CD4-positive, alpha-beta T cell (primary cell): ENCODE data around the gene SLC5A11. TPM values are rescaled to one million over a fixed set of nuclear protein-coding genes. Genes with fewer than 3 reads are reported as not detected.

Source experiments
- ATAC-seq: fragments of 200-7000 bp; cut with Tn5 transposase; one replicate; pipeline ENCODE4 v1.10.0; 2022; ENCODE audit warnings: mild to moderate bottlenecking; ENCODE audit not compliant: poor library complexity
- CTCF ChIA-PET: fragments of 350-600 bp; sonication (Branson Sonifier 250); formaldehyde crosslinking; loops from one replicate; lab custom pipeline; 2021; ENCODE audit warnings: antibody characterized with exemption, inconsistent platforms; lab: Charles Lee
- POLR2A ChIA-PET: fragments of 350-600 bp; sonication (Branson Sonifier 250); formaldehyde crosslinking; loops from one replicate; lab custom pipeline; 2021; ENCODE audit warnings: antibody characterized with exemption, inconsistent platforms; lab: Charles Lee
- DNase-seq, 14 experiments: peaks; one replicate each; pipeline ENCODE4 v3.0.0-alpha.2; 2013 to 2020; ENCODE audit warnings: mixed read lengths in 2 of 14
- H3K27ac ChIP-seq, 2 donors: one replicate each; pipeline versions ENCODE4 v1.5.1 to v1.7.0; 2013; ENCODE audit warnings: low read length in 2 of 2, low read depth in 1 of 2, mild to moderate bottlenecking in 1 of 2
- H3K27me3 ChIP-seq, 2 experiments: 1 replicate in 1 of 2; 2 replicates in 1 of 2; pipeline versions ENCODE4 v1.6.1 to v1.7.0; 2013; ENCODE audit warnings: low read length in 2 of 2, control low read depth in 1 of 2, mild to moderate bottlenecking in 1 of 2, moderate library complexity in 1 of 2; ENCODE audit not compliant: insufficient read depth in 2 of 2, control insufficient read depth in 1 of 2
- H3K36me3 ChIP-seq: one replicate; pipeline ENCODE4 v1.6.1; 2013; ENCODE audit warnings: low read length, control low read depth; ENCODE audit not compliant: insufficient read depth
- H3K4me1 ChIP-seq: one replicate; pipeline ENCODE4 v1.6.1; 2013; ENCODE audit warnings: low read length, control low read depth; ENCODE audit not compliant: insufficient read depth
- H3K4me3 ChIP-seq: one replicate; pipeline ENCODE4 v1.5.1; 2013; ENCODE audit warnings: mild to moderate bottlenecking, low read length, moderate library complexity
- H3K9me3 ChIP-seq, 2 experiments: 1 replicate in 1 of 2; 2 replicates in 1 of 2; pipeline versions ENCODE4 v1.6.1 to v1.7.0; 2013; ENCODE audit warnings: low read length in 2 of 2, mild to moderate bottlenecking in 2 of 2, control low read depth in 1 of 2, moderate library complexity in 1 of 2; ENCODE audit not compliant: control insufficient read depth in 1 of 2, insufficient read depth in 1 of 2
- H3K27ac Mint-ChIP-seq: one replicate; pipeline ENCODE4 v1.8.0; 2020; ENCODE audit warnings: mixed read lengths
- H3K27me3 Mint-ChIP-seq: one replicate; pipeline ENCODE4 v1.8.0; 2021; ENCODE audit warnings: mixed read lengths
- H3K36me3 Mint-ChIP-seq: one replicate; pipeline ENCODE4 v1.8.0; 2021; ENCODE audit warnings: low read depth, mixed read lengths
- H3K4me1 Mint-ChIP-seq: one replicate; pipeline ENCODE4 v1.8.0; 2021; ENCODE audit warnings: low read depth, mixed read lengths
- H3K4me3 Mint-ChIP-seq: one replicate; pipeline ENCODE4 v1.8.0; 2020; ENCODE audit warnings: mild to moderate bottlenecking, mixed read lengths
- H3K9me3 Mint-ChIP-seq: one replicate; pipeline ENCODE4 v1.8.0; 2020; ENCODE audit warnings: mixed read lengths
- intact Hi-C, 2 experiments: fragments of 100-400 bp; cut with DNase I in 1 of 2; cut with micrococcal nuclease in 1 of 2; formaldehyde crosslinking; loops; one replicate each; pipeline versions ENCODE4 v1.15.1 to v1.9.0; 2023 to 2025; cut with DNase I, micrococcal nuclease
- total RNA-seq, 174 experiments: library from RNA in 2 of 174; stranded (reverse) in 2 of 174; gene quantifications; one replicate each; pipeline ENCODE4 v1.2.3 and lab custom pipeline; 2021 to 2026
- TF ChIP-seq, protein P1 (sequence below): fragments of 200-600 bp; IDR thresholded peaks from one replicate; pipeline ENCODE4 v1.8.0; 2022; ENCODE audit warnings: antibody characterized with exemption, mild to moderate bottlenecking

The SLC5A11 gene
- total RNA-seq, 2 experiments from 2014 or later = 0.11 to 0.44 TPM

GRCh38 chr16:24838554-24839266, 7.1 kb upstream of the SLC5A11 start:
- no peak overlapping the region for H3K4me3 Mint-ChIP-seq
- TF ChIP-seq, protein P1, sequence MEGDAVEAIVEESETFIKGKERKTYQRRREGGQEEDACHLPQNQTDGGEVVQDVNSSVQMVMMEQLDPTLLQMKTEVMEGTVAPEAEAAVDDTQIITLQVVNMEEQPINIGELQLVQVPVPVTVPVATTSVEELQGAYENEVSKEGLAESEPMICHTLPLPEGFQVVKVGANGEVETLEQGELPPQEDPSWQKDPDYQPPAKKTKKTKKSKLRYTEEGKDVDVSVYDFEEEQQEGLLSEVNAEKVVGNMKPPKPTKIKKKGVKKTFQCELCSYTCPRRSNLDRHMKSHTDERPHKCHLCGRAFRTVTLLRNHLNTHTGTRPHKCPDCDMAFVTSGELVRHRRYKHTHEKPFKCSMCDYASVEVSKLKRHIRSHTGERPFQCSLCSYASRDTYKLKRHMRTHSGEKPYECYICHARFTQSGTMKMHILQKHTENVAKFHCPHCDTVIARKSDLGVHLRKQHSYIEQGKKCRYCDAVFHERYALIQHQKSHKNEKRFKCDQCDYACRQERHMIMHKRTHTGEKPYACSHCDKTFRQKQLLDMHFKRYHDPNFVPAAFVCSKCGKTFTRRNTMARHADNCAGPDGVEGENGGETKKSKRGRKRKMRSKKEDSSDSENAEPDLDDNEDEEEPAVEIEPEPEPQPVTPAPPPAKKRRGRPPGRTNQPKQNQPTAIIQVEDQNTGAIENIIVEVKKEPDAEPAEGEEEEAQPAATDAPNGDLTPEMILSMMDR = no peak
- intact Hi-C loops = no loop called here
- no peaks in the 10 kb centered on the region for H3K4me1 Mint-ChIP-seq
- H3K9me3 Mint-ChIP-seq = no peaks in the 10 kb centered on the region
- H3K36me3 Mint-ChIP-seq = peaks cover 6% of the 10 kb centered on the region
- no peaks in the 10 kb centered on the region for H3K27me3 Mint-ChIP-seq
- ATAC-seq (no peak), DNase-seq (no peak)
- ChIA-PET POLR2A (no interaction called here), CTCF (no interaction called here)
- Histone ChIP-seq H3K4me1 (no peaks in the 10 kb centered on the region), H3K36me3 (no peaks in the 10 kb centered on the region), H3K27me3 (no peaks in the 10 kb centered on the region), H3K4me3 (no peak overlapping the region), H3K9me3 (no peaks in the 10 kb centered on the region), H3K27ac (no peak overlapping the region)
- H3K27ac Mint-ChIP-seq = no peak overlapping the region

DNA sequence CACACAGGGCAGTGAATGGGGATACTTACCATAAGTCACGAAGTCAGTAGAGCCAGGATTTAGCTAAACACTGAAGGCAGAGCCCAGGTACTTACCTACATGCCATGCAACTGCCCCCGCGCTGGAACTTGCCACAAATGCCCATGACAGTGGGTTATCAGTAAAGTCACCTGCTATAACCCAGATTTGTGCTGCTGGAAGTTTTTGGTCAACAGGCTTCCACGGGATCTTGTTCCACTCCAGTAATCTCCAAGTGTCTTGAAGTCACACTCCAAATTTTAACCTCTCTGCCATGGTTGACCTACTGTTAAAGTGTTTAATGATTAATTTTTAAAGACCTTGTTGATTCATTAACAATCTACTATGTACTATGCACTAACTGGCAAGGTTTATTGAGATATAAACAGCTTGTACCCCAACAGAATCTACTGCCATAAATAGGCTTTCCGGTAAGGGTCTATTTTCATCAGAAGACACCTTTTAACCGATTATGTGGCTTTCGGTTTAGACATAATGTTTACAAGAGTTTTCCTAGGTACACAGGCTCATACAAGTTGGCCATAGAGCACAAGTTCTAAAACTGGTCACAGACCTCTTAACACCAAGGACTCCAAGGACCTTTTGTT, 6.3 kb upstream of the SLC5A11 start:
- DNase-seq (no peak), ATAC-seq (no peak)
- no peak overlapping the region for H3K27ac Mint-ChIP-seq
- H3K9me3 Mint-ChIP-seq = no peaks in the 10 kb centered on the region
- H3K27me3 Mint-ChIP-seq = no peaks in the 10 kb centered on the region
- H3K4me1 Mint-ChIP-seq = no peaks in the 10 kb centered on the region
- H3K36me3 Mint-ChIP-seq = peaks cover 4% of the 10 kb centered on the region
- TF ChIP-seq, protein P1 = no peak
- CTCF ChIA-PET = no interaction called here
- POLR2A ChIA-PET = no interaction called here
- Histone ChIP-seq H3K27me3 (no peaks in the 10 kb centered on the region), H3K36me3 (no peaks in the 10 kb centered on the region), H3K4me3 (no peak overlapping the region), H3K4me1 (no peaks in the 10 kb centered on the region), H3K9me3 (no peaks in the 10 kb centered on the region), H3K27ac (no peak overlapping the region)
- intact Hi-C loops = no loop called here
- no peak overlapping the region for H3K4me3 Mint-ChIP-seq

DNA sequence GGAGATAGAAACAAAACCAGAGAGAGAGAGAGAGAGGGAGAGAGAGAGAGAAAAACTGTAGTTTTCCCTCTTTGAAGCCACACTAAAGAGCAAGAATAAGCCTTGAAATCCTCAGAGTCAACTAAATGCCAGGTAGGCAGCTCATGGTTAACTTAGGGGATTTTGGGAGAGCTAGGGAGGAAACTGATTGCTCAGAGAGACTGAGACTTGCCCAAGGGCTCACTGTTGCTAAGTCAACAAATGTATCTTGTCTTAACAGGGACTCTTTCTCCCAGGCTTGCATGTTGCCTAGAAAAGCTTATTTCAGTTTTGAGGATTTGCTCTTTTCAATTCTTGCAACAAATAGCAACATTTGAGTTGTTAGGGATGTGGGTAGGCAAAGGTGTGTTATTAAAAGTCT, 4.5 kb upstream of the SLC5A11 start:
- no peak overlapping the region for H3K4me3 Mint-ChIP-seq
- ATAC-seq (no peak), DNase-seq (no peak)
- H3K36me3 Mint-ChIP-seq = no peaks in the 10 kb centered on the region
- Histone ChIP-seq H3K27me3 (no peaks in the 10 kb centered on the region), H3K4me1 (no peaks in the 10 kb centered on the region), H3K36me3 (no peaks in the 10 kb centered on the region), H3K4me3 (no peak overlapping the region), H3K27ac (no peak overlapping the region), H3K9me3 (no peaks in the 10 kb centered on the region)
- no peaks in the 10 kb centered on the region for H3K27me3 Mint-ChIP-seq
- no peak overlapping the region for H3K27ac Mint-ChIP-seq
- intact Hi-C loops = no loop called here
- no peaks in the 10 kb centered on the region for H3K4me1 Mint-ChIP-seq
- POLR2A ChIA-PET = no interaction called here
- CTCF ChIA-PET = interaction anchor here (0.7 kb wide), 1 partner anchor 178 kb away, joined by 3 read pairs; no protein-coding TSS in a partner anchor
- TF ChIP-seq, protein P1 = no peak
- no peaks in the 10 kb centered on the region for H3K9me3 Mint-ChIP-seq
